B cell (primary cell): ENCODE data around the gene SSX5. TPM values are rescaled to one million over a fixed set of nuclear protein-coding genes. Genes with fewer than 3 reads are reported as not detected.
"Not testable (repeated sequence)": the region's sequence is repeated elsewhere in the genome, so short reads cannot be mapped to it uniquely, and the experiment has no call there.

Experiments used
- ATAC-seq: fragments of 200-7000 bp; cut with Tn5 transposase; one replicate; pipeline ENCODE4 v1.10.0; 2021; ENCODE audit warnings: low read depth, mild to moderate bottlenecking, moderate number of reproducible peaks, moderate library complexity
- CTCF ChIA-PET: fragments of 350-600 bp; sonication (Branson Sonifier 250); formaldehyde crosslinking; loops from one replicate; lab custom pipeline; 2021; ENCODE audit warnings: antibody characterized with exemption, inconsistent platforms; lab: Charles Lee
- POLR2A ChIA-PET: fragments of 350-600 bp; sonication (Branson Sonifier 250); formaldehyde crosslinking; loops from one replicate; lab custom pipeline; 2021; ENCODE audit warnings: antibody characterized with exemption; lab: Charles Lee
- DNase-seq: peaks from one replicate; pipeline ENCODE4 v3.0.0; 2013
- H2AFZ ChIP-seq: 2 replicates; pipeline ENCODE4 v1.6.1; 2012; ENCODE audit warnings: mild to moderate bottlenecking, low read depth, low read length; ENCODE audit not compliant: insufficient read depth, poor library complexity, severe bottlenecking
- H3K27ac ChIP-seq, 2 donors: 1 replicate in 1 of 2; 2 replicates in 1 of 2; pipeline ENCODE4 v1.5.1; 2012 to 2013; ENCODE audit warnings: low read length in 2 of 2, mild to moderate bottlenecking in 2 of 2, moderate library complexity in 1 of 2
- H3K27me3 ChIP-seq, 4 experiments: fragments of 200-600 bp in 1 of 4; sonication (generic) in 1 of 4; replicated peaks in 1 of 4; 1 replicate in 2 of 4; 2 replicates in 2 of 4; pipeline versions ENCODE4 v1.6.1 to v1.7.0; 2013 to 2016; ENCODE audit warnings: low read length in 3 of 4, mild to moderate bottlenecking in 2 of 4, mixed read lengths in 1 of 4, moderate library complexity in 1 of 4; ENCODE audit not compliant: insufficient read depth in 4 of 4, control insufficient read depth in 3 of 4; ENCODE audit errors: control extremely low read depth in 1 of 4
- H3K36me3 ChIP-seq, 2 experiments: replicated peaks in 1 of 2; 1 replicate in 1 of 2; 2 replicates in 1 of 2; pipeline versions ENCODE4 v1.6.1 to v1.7.1; 2013; ENCODE audit warnings: low read length in 1 of 2; ENCODE audit not compliant: insufficient read depth in 2 of 2, control insufficient read depth in 1 of 2; ENCODE audit errors: control extremely low read depth in 1 of 2, extremely low read depth in 1 of 2
- H3K4me1 ChIP-seq, 2 donors: fragments of 200-600 bp in 1 of 2; sonication (generic) in 1 of 2; 1 replicate in 1 of 2; 2 replicates in 1 of 2; pipeline versions ENCODE4 v1.5.1 to v1.6.1; 2013 to 2017; ENCODE audit warnings: low read length in 2 of 2; ENCODE audit not compliant: control insufficient read depth in 2 of 2, insufficient read depth in 2 of 2
- H3K4me2 ChIP-seq: replicated peaks from 2 replicates; pipeline ENCODE3; 2012; ENCODE audit warnings: mild to moderate bottlenecking, low read depth, low read length; ENCODE audit not compliant: poor library complexity, severe bottlenecking
- H3K4me3 ChIP-seq, 5 experiments: fragments of 200-600 bp in 1 of 5; sonication (generic) in 1 of 5; 1 replicate in 3 of 5; 2 replicates in 2 of 5; pipeline versions ENCODE4 v1.5.1 to v1.7.0; 2011 to 2016; ENCODE audit warnings: low read length in 4 of 5, mild to moderate bottlenecking in 4 of 5, low read depth in 2 of 5, control low read depth in 1 of 5, moderate library complexity in 1 of 5; ENCODE audit not compliant: insufficient read depth in 1 of 5; ENCODE audit errors: control extremely low read depth in 1 of 5, extremely low read depth in 1 of 5
- H3K79me2 ChIP-seq: fragments of 200-600 bp; sonication (generic); one replicate; pipeline ENCODE4 v1.6.0; 2016; ENCODE audit warnings: low read length; ENCODE audit not compliant: control insufficient read depth, insufficient read depth
- H3K9ac ChIP-seq: fragments of 200-600 bp; sonication (generic); 2 replicates; pipeline ENCODE4 v1.6.1; 2017; ENCODE audit warnings: mild to moderate bottlenecking, low read length, moderate library complexity
- H3K9me3 ChIP-seq, 3 donors: one replicate each; pipeline versions ENCODE4 v1.6.1 to v1.7.1; 2013; ENCODE audit warnings: low read length in 2 of 3; ENCODE audit not compliant: control insufficient read depth in 2 of 3, insufficient read depth in 1 of 3; ENCODE audit errors: control extremely low read depth in 1 of 3
- H4K20me1 ChIP-seq: 2 replicates; pipeline ENCODE4 v1.6.0; 2012; ENCODE audit warnings: mild to moderate bottlenecking, low read length; ENCODE audit not compliant: insufficient read depth, control insufficient read depth, poor library complexity, severe bottlenecking
- H3K27ac Mint-ChIP-seq: one replicate; pipeline ENCODE4 v1.8.0; 2021; ENCODE audit warnings: mixed read lengths
- H3K27me3 Mint-ChIP-seq: one replicate; pipeline ENCODE4 v1.8.0; 2021; ENCODE audit warnings: mixed read lengths
- H3K4me1 Mint-ChIP-seq: one replicate; pipeline ENCODE4 v1.8.0; 2021; ENCODE audit warnings: mixed read lengths
- H3K4me3 Mint-ChIP-seq: one replicate; pipeline ENCODE4 v1.8.0; 2021; ENCODE audit warnings: mixed read lengths
- H3K9me3 Mint-ChIP-seq: one replicate; pipeline ENCODE4 v1.8.0; 2022; ENCODE audit warnings: mixed read lengths; ENCODE audit not compliant: insufficient read depth
- WGBS: methylation state at CpG from one replicate; pipeline ENCODE4 v1.1.5; 2013; ENCODE audit warnings: missing lambda C conversion rate; ENCODE audit not compliant: insufficient coverage; 5-methylcytosine and 5-hydroxymethylcytosine counted together
- intact Hi-C: fragments of 100-400 bp; cut with micrococcal nuclease; formaldehyde crosslinking; loops from one replicate; pipeline ENCODE4 v1.10.0; 2022
- polyA plus RNA-seq: library from polyadenylated mRNA; depleted of rRNA; stranded (reverse); fragments of >200 nt; gene quantifications from 2 replicates; pipeline ENCODE4 v1.2.3, GENCODE V29; 2012
- small RNA-seq: library from RNA; depleted of rRNA; stranded (forward); fragments of <200 nt; gene quantifications from one replicate; pipeline ENCODE3, GENCODE V24; 2012; ENCODE audit warnings: low replicate concordance, low read depth; ENCODE audit not compliant: insufficient read length
- total RNA-seq, 2 donors: library from RNA; stranded (reverse); fragments of 120-200 nt in 1 of 2; gene quantifications; 1 replicate in 1 of 2; 2 replicates in 1 of 2; pipeline versions ENCODE4 v1.2.3 to v1.2.4, GENCODE V29; 2013 to 2022

SSX5 gene
- total and polyA plus RNA-seq, 2 donors (not counting 1 experiment from before 2014, with no cell fraction given): not detected

- H4K20me1 ChIP-seq, H3K4me1 ChIP-seq, H3K36me3 ChIP-seq, H3K27ac Mint-ChIP-seq, H2AFZ ChIP-seq, H3K4me3 ChIP-seq, H3K27ac ChIP-seq, POLR2A ChIA-PET, H3K9ac ChIP-seq, CTCF ChIA-PET, H3K4me1 Mint-ChIP-seq, H3K27me3 ChIP-seq, H3K9me3 Mint-ChIP-seq, H3K27me3 Mint-ChIP-seq, H3K4me2 ChIP-seq, H3K4me3 Mint-ChIP-seq, intact Hi-C loops, H3K79me2 ChIP-seq, ATAC-seq, DNase-seq, H3K9me3 ChIP-seq: not testable (repeated sequence)
- WGBS: no CpG with 5 or more reads among the region's 2 CpGs
Measured at GRCh38 chrX:48141810-48142508, 54.6 kb downstream of the SSX5 start.

- ATAC-seq, DNase-seq, H3K36me3 ChIP-seq, POLR2A ChIA-PET, H3K27ac Mint-ChIP-seq, H3K4me1 Mint-ChIP-seq, intact Hi-C loops, H3K79me2 ChIP-seq, H3K27ac ChIP-seq, CTCF ChIA-PET, H3K27me3 Mint-ChIP-seq, H2AFZ ChIP-seq, H3K4me3 Mint-ChIP-seq, H3K4me3 ChIP-seq, H3K4me1 ChIP-seq, H3K9me3 Mint-ChIP-seq, H3K9me3 ChIP-seq, H3K27me3 ChIP-seq, H4K20me1 ChIP-seq, H3K9ac ChIP-seq, H3K4me2 ChIP-seq: not testable (repeated sequence)
- 100% methylated on average over 4 of the region's 33 CpGs for WGBS
Measured at GRCh38 chrX:48139076-48139475, 57.5 kb downstream of the SSX5 start.

Small RNAs within 50 kb of the gene (small RNA-seq; reads per million reads assigned to genes)
- gene AC245047.3 (not detected), gene AC245047.7 (not detected), gene RNA5SP503 (not detected), gene RNU6-707P (not detected)

Other genes with a start within 250 kb of the SSX5 start
- gene ZNF182, start 192.8 kb downstream of the SSX5 start, total RNA-seq: 12.6 and 13.1 TPM in 2 replicates
- gene ZNF182, start 192.8 kb downstream of the SSX5 start, polyA plus RNA-seq: 4.0 and 4.1 TPM in 2 replicates
- not detected in 2 replicates for gene SPACA5, start 189.8 kb downstream of the SSX5 start, total RNA-seq
- not detected in 2 replicates for gene SPACA5, start 189.8 kb downstream of the SSX5 start, polyA plus RNA-seq
- not detected in 2 replicates for gene ZNF630, start 125.2 kb downstream of the SSX5 start, total RNA-seq
- 2.7 and 2.8 TPM in 2 replicates for gene ZNF630, start 125.2 kb downstream of the SSX5 start, polyA plus RNA-seq
- gene SPACA5B, start 66.2 kb downstream of the SSX5 start, total RNA-seq: not detected in 2 replicates
- not detected in 2 replicates for gene SPACA5B, start 66.2 kb downstream of the SSX5 start, polyA plus RNA-seq
- not detected in 2 replicates for gene SSX1, start 58.6 kb upstream of the SSX5 start, total RNA-seq
- not detected in 2 replicates for gene SSX1, start 58.6 kb upstream of the SSX5 start, polyA plus RNA-seq
- gene SSX3, start 159.9 kb upstream of the SSX5 start, total RNA-seq: not detected in 2 replicates
- gene SSX3, start 159.9 kb upstream of the SSX5 start, polyA plus RNA-seq: not detected in 2 replicates
- gene SSX4, start 186.7 kb upstream of the SSX5 start, total RNA-seq: not detected in 2 replicates
- not detected in 2 replicates for gene SSX4, start 186.7 kb upstream of the SSX5 start, polyA plus RNA-seq
- not detected in 2 replicates for gene SSX4B, start 215.2 kb upstream of the SSX5 start, total RNA-seq
- gene SSX4B, start 215.2 kb upstream of the SSX5 start, polyA plus RNA-seq: not detected in 2 replicates